ENCODE results near the gene ACE. TPM values are rescaled to one million over a fixed set of nuclear protein-coding genes. Genes with fewer than 3 reads are reported as not detected.
A peak's percentile ranks its signal among the peaks of the same experiment; 100 is the strongest.

Gene ACE
- total RNA-seq, 1 experiment from 2014 or later: 7.8 TPM

DNA sequence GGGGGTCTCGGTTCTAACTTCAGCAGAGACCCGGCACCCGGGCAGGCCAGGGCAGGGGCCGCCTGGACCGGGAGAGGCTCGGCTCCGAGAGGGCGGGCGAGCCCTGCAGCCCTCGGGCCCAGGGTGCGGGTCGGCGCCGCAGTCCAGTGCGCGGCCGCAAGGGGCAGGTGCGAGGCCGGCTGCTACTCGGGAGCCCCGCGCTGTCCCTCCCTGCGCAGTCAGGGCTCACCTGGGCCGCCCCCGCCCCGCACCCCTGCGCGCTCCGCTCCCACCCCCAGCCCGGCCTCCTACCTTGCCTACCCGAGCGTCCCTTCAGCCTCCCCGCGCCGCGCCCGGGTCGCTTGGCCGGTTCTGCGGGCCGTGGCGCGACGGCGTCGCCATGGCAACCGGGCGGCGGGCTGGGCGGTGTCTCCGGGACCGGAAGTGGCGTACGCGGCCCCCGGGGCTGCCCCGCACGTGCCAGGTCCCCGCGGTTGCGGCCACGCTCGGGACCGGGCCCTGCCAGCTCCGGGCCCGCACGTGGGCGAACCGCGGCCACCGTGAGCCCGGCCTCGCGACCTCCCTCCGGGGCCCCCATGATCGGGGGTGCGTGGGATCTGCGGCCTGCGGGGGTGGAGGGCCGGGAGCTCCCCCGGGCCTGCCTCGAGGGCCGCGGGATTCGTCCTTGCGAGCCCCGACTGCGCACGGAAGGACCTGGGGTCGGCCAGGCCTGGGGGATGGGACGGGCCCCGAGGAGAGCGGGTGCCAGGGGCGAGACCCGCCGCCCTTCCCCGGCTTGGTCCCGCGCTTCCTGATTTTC lies 30.7 kb upstream of the ACE start, which contains the start of gene CYB561 (continued):
- TF ChIP-seq, protein P1, sequence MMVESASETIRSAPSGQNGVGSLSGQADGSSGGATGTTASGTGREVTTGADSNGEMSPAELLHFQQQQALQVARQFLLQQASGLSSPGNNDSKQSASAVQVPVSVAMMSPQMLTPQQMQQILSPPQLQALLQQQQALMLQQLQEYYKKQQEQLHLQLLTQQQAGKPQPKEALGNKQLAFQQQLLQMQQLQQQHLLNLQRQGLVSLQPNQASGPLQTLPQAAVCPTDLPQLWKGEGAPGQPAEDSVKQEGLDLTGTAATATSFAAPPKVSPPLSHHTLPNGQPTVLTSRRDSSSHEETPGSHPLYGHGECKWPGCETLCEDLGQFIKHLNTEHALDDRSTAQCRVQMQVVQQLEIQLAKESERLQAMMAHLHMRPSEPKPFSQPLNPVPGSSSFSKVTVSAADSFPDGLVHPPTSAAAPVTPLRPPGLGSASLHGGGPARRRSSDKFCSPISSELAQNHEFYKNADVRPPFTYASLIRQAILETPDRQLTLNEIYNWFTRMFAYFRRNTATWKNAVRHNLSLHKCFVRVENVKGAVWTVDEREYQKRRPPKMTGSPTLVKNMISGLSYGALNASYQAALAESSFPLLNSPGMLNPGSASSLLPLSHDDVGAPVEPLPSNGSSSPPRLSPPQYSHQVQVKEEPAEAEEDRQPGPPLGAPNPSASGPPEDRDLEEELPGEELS (CRISPR knock-in tag; IDR thresholded peaks at IDR 0.05): peak; percentile 96
- TF ChIP-seq TP53 (CRISPR knock-in tag; IDR thresholded peaks at IDR 0.05) (peak; percentile 94), TCF7 (CRISPR knock-in tag; IDR thresholded peaks at IDR 0.05; ENCODE audit: low read depth) (peak; percentile 87), IRF2 (CRISPR knock-in tag; IDR thresholded peaks at IDR 0.05; ENCODE audit: borderline replicate concordance, low read depth) (no peak), ZNF232 (CRISPR knock-in tag; IDR thresholded peaks at IDR 0.05) (peak; percentile 50; the same call in 1 of the 2 replicates), MYBL2 (CRISPR knock-in tag; IDR thresholded peaks at IDR 0.05) (peak; percentile 76; the same call in 1 of the 2 replicates), FOXP1 (CRISPR knock-in tag; IDR thresholded peaks at IDR 0.05; ENCODE audit: borderline replicate concordance) (peak; percentile 97), ELF4 (CRISPR knock-in tag; IDR thresholded peaks at IDR 0.05; ENCODE audit: low read depth) (peak; percentile 89), RELA (CRISPR knock-in tag; IDR thresholded peaks at IDR 0.05; ENCODE audit: borderline replicate concordance) (peak; percentile 83), ZNF396 (CRISPR knock-in tag; IDR thresholded peaks at IDR 0.05; ENCODE audit: borderline replicate concordance) (no peak), TEAD4 (CRISPR knock-in tag; IDR thresholded peaks at IDR 0.05) (no peak), OVOL2 (CRISPR knock-in tag; IDR thresholded peaks at IDR 0.05; ENCODE audit: borderline replicate concordance) (no peak), ZNF263 (CRISPR knock-in tag; IDR thresholded peaks at IDR 0.05; ENCODE audit: low read depth) (peak; percentile 54; the same call in 1 of the 2 replicates)
- TF ChIP-seq, protein P2, sequence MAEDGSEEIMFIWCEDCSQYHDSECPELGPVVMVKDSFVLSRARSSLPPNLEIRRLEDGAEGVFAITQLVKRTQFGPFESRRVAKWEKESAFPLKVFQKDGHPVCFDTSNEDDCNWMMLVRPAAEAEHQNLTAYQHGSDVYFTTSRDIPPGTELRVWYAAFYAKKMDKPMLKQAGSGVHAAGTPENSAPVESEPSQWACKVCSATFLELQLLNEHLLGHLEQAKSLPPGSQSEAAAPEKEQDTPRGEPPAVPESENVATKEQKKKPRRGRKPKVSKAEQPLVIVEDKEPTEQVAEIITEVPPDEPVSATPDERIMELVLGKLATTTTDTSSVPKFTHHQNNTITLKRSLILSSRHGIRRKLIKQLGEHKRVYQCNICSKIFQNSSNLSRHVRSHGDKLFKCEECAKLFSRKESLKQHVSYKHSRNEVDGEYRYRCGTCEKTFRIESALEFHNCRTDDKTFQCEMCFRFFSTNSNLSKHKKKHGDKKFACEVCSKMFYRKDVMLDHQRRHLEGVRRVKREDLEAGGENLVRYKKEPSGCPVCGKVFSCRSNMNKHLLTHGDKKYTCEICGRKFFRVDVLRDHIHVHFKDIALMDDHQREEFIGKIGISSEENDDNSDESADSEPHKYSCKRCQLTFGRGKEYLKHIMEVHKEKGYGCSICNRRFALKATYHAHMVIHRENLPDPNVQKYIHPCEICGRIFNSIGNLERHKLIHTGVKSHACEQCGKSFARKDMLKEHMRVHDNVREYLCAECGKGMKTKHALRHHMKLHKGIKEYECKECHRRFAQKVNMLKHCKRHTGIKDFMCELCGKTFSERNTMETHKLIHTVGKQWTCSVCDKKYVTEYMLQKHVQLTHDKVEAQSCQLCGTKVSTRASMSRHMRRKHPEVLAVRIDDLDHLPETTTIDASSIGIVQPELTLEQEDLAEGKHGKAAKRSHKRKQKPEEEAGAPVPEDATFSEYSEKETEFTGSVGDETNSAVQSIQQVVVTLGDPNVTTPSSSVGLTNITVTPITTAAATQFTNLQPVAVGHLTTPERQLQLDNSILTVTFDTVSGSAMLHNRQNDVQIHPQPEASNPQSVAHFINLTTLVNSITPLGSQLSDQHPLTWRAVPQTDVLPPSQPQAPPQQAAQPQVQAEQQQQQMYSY (CRISPR knock-in tag; IDR thresholded peaks at IDR 0.05): peak; percentile 54
- TF ChIP-seq, protein P3, sequence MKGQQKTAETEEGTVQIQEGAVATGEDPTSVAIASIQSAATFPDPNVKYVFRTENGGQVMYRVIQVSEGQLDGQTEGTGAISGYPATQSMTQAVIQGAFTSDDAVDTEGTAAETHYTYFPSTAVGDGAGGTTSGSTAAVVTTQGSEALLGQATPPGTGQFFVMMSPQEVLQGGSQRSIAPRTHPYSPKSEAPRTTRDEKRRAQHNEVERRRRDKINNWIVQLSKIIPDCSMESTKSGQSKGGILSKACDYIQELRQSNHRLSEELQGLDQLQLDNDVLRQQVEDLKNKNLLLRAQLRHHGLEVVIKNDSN (CRISPR knock-in tag; IDR thresholded peaks at IDR 0.05): 0 out of 2 replicates have a peak, but pooled peaks have one; percentile 36
- TF ChIP-seq, protein P4, sequence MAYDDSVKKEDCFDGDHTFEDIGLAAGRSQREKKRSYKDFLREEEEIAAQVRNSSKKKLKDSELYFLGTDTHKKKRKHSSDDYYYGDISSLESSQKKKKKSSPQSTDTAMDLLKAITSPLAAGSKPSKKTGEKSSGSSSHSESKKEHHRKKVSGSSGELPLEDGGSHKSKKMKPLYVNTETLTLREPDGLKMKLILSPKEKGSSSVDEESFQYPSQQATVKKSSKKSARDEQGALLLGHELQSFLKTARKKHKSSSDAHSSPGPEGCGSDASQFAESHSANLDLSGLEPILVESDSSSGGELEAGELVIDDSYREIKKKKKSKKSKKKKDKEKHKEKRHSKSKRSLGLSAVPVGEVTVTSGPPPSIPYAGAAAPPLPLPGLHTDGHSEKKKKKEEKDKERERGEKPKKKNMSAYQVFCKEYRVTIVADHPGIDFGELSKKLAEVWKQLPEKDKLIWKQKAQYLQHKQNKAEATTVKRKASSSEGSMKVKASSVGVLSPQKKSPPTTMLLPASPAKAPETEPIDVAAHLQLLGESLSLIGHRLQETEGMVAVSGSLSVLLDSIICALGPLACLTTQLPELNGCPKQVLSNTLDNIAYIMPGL (CRISPR knock-in tag; IDR thresholded peaks at IDR 0.05): peak; percentile 86
- TF ChIP-seq, protein P5, sequence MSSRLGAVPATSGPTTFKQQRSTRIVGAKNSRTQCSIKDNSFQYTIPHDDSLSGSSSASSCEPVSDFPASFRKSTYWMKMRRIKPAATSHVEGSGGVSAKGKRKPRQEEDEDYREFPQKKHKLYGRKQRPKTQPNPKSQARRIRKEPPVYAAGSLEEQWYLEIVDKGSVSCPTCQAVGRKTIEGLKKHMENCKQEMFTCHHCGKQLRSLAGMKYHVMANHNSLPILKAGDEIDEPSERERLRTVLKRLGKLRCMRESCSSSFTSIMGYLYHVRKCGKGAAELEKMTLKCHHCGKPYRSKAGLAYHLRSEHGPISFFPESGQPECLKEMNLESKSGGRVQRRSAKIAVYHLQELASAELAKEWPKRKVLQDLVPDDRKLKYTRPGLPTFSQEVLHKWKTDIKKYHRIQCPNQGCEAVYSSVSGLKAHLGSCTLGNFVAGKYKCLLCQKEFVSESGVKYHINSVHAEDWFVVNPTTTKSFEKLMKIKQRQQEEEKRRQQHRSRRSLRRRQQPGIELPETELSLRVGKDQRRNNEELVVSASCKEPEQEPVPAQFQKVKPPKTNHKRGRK (CRISPR knock-in tag; IDR thresholded peaks at IDR 0.05; ENCODE audit: borderline replicate concordance): no peak
- TF ChIP-seq, protein P6, sequence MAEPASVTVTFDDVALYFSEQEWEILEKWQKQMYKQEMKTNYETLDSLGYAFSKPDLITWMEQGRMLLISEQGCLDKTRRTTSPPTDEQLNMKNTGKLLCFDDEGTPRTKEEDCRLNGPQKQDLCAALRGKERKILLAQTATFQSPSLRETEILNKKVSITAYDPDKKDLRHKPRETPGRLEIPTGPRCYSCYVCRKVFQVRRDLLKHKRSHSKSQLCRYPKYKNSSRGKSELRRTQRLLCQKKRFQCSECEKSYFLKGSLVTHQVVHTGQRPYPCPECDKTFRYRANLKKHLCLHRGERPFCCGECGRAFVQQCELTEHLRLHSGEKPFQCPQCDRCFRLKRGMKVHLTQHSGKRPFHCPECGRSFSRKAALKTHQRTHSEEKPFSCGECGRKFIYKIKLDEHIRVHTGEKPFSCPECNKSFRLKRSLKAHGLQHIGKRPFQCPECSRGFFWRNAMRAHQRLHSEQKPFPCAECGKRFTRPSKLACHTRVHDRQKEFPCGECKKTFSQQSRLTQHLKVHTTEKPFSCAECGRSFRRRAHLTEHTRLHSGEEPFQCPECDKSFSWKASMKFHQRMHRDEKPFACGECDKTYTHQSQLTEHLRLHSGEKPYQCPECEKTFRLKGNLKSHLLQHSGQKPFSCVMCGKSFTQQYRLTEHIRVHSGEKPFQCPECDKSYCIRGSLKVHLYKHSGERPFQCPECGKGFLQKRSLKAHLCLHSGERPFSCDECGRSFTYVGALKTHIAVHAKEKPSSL (CRISPR knock-in tag; conservative IDR thresholded peaks at IDR 0.05): no peak
- TF ChIP-seq, protein P7, sequence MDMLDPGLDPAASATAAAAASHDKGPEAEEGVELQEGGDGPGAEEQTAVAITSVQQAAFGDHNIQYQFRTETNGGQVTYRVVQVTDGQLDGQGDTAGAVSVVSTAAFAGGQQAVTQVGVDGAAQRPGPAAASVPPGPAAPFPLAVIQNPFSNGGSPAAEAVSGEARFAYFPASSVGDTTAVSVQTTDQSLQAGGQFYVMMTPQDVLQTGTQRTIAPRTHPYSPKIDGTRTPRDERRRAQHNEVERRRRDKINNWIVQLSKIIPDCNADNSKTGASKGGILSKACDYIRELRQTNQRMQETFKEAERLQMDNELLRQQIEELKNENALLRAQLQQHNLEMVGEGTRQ (CRISPR knock-in tag; IDR thresholded peaks at IDR 0.05): peak; percentile 67
